HEK293 (cell line): Measurements from ENCODE around the gene FLNC.
A peak's percentile ranks its signal among the peaks of the same experiment; 100 is the strongest.

Source experiments
- CTCF ChIA-PET: fragments of 350-600 bp; formaldehyde crosslinking; extraction: SDS; loops from one replicate; lab custom pipeline; 2021; ENCODE audit warnings: antibody characterized with exemption; lab: Yijun Ruan, JAX
- POLR2A ChIA-PET: fragments of 300-600 bp; formaldehyde crosslinking; extraction: SDS; loops from one replicate; lab custom pipeline; 2020; ENCODE audit warnings: antibody characterized with exemption, inconsistent platforms; lab: Yijun Ruan, JAX
- H3K27ac ChIP-seq: fragments of 200-500 bp; sonication (Bioruptor generic); 2 replicates; pipeline ENCODE4 v1.5.1; 2014; ENCODE audit warnings: low read depth, low read length, control low read depth, inconsistent platforms; ENCODE audit errors: extremely low read depth
- H3K36me3 ChIP-seq, 2 experiments: fragments of 200-500 bp in 1 of 2; sonication (Bioruptor generic) in 1 of 2; 1 replicate in 1 of 2; 2 replicates in 1 of 2; pipeline ENCODE4 v1.5.1; 2014 to 2017; ENCODE audit warnings: inconsistent platforms in 2 of 2, low read length in 2 of 2; ENCODE audit not compliant: control insufficient read depth in 2 of 2, insufficient read depth in 1 of 2
- H3K4me1 ChIP-seq: fragments of 200-500 bp; sonication (Bioruptor generic); 2 replicates; pipeline ENCODE4 v1.5.1; 2014; ENCODE audit warnings: mild to moderate bottlenecking, low read length, inconsistent platforms; ENCODE audit not compliant: control insufficient read depth, insufficient read depth
- H3K4me3 ChIP-seq: 2 replicates; pipeline ENCODE4 v1.5.1; 2011; ENCODE audit warnings: low read depth, mild to moderate bottlenecking, control low read depth, low read length, moderate library complexity
- H3K9me3 ChIP-seq: fragments of 200-500 bp; sonication (Bioruptor generic); 2 replicates; pipeline ENCODE4 v1.5.1; 2014; ENCODE audit warnings: low read depth, low read length, inconsistent platforms; ENCODE audit not compliant: control insufficient read depth, insufficient read depth
- FEZF1 ChIP-seq: fragments of 450-650 bp; formaldehyde crosslinking; IDR thresholded peaks from 2 replicates; pipeline ENCODE4 v1.5.1; 2016; ENCODE audit warnings: missing biosample characterization, missing genetic modification characterization
- KLF1 ChIP-seq: fragments of 450-650 bp; formaldehyde crosslinking; IDR thresholded peaks from 2 replicates; pipeline ENCODE4 v1.5.1; 2016; ENCODE audit warnings: missing biosample characterization, missing genetic modification characterization
- PRDM1 ChIP-seq: fragments of 450-650 bp; formaldehyde crosslinking; IDR thresholded peaks from 2 replicates; pipeline ENCODE4; 2016; ENCODE audit warnings: missing biosample characterization, missing genetic modification characterization
- YY2 ChIP-seq: fragments of 450-650 bp; formaldehyde crosslinking; IDR thresholded peaks from 2 replicates; pipeline ENCODE4 v1.5.1; 2016; ENCODE audit warnings: missing biosample characterization, missing genetic modification characterization
- ZEB2 ChIP-seq: fragments of 450-650 bp; formaldehyde crosslinking; IDR thresholded peaks from 2 replicates; pipeline ENCODE4 v1.5.1; 2016; ENCODE audit warnings: missing biosample characterization, missing genetic modification characterization
- ZFP37 ChIP-seq: fragments of 450-650 bp; formaldehyde crosslinking; IDR thresholded peaks from 2 replicates; pipeline ENCODE4 v1.5.1; 2016; ENCODE audit warnings: missing biosample characterization, missing genetic modification characterization
- ZFP69B ChIP-seq: fragments of 450-650 bp; formaldehyde crosslinking; IDR thresholded peaks from 2 replicates; pipeline ENCODE4 v1.5.1; 2016; ENCODE audit warnings: missing biosample characterization, missing genetic modification characterization
- ZIC2 ChIP-seq: fragments of 450-650 bp; formaldehyde crosslinking; IDR thresholded peaks from 2 replicates; pipeline ENCODE4 v1.5.1; 2016; ENCODE audit warnings: missing biosample characterization, missing genetic modification characterization
- ZNF202 ChIP-seq: fragments of 450-650 bp; formaldehyde crosslinking; IDR thresholded peaks from 2 replicates; pipeline ENCODE4 v1.5.1; 2016; ENCODE audit warnings: missing biosample characterization, missing genetic modification characterization, borderline replicate concordance
- ZNF214 ChIP-seq: fragments of 450-650 bp; formaldehyde crosslinking; IDR thresholded peaks from 2 replicates; pipeline ENCODE4 v1.5.1; 2017; ENCODE audit warnings: missing biosample characterization, mild to moderate bottlenecking, missing genetic modification characterization, borderline replicate concordance
- ZNF239 ChIP-seq: fragments of 450-650 bp; formaldehyde crosslinking; IDR thresholded peaks from 2 replicates; pipeline ENCODE4 v1.5.1; 2016; ENCODE audit warnings: missing biosample characterization, missing genetic modification characterization
- ZNF324 ChIP-seq: fragments of 450-650 bp; formaldehyde crosslinking; IDR thresholded peaks from 2 replicates; pipeline ENCODE4 v1.5.1; 2016; ENCODE audit warnings: missing biosample characterization, missing genetic modification characterization
- ZNF394 ChIP-seq: fragments of 450-650 bp; formaldehyde crosslinking; IDR thresholded peaks from 2 replicates; pipeline ENCODE4 v1.5.1; 2016; ENCODE audit warnings: missing biosample characterization, missing genetic modification characterization, mild to moderate bottlenecking, moderate library complexity, borderline replicate concordance
- ZNF404 ChIP-seq: fragments of 450-650 bp; formaldehyde crosslinking; IDR thresholded peaks from 2 replicates; pipeline ENCODE4 v1.5.1; 2017; ENCODE audit warnings: missing biosample characterization, missing genetic modification characterization
- ZNF558 ChIP-seq: fragments of 450-650 bp; formaldehyde crosslinking; IDR thresholded peaks from 2 replicates; pipeline ENCODE4 v1.5.1; 2016; ENCODE audit warnings: missing biosample characterization, missing genetic modification characterization
- ZNF560 ChIP-seq: fragments of 450-650 bp; formaldehyde crosslinking; IDR thresholded peaks from 2 replicates; pipeline ENCODE4 v1.5.1; 2017; ENCODE audit warnings: missing biosample characterization, missing genetic modification characterization, borderline replicate concordance
- ZNF600 ChIP-seq: fragments of 450-650 bp; formaldehyde crosslinking; IDR thresholded peaks from 2 replicates; pipeline ENCODE4 v1.5.1; 2016; ENCODE audit warnings: missing biosample characterization, missing genetic modification characterization
- TF ChIP-seq, protein P1 (sequence below): fragments of 450-650 bp; formaldehyde crosslinking; IDR thresholded peaks from 2 replicates; pipeline ENCODE4 v1.5.1; 2016; ENCODE audit warnings: missing biosample characterization, missing genetic modification characterization
- TF ChIP-seq, protein P2 (sequence below): fragments of 450-650 bp; IDR thresholded peaks from 2 replicates; pipeline ENCODE4 v1.5.1; 2018; ENCODE audit warnings: missing biosample characterization, mild to moderate bottlenecking, missing genetic modification characterization
- TF ChIP-seq, protein P3 (sequence below): fragments of 450-650 bp; formaldehyde crosslinking; IDR thresholded peaks from 2 replicates; pipeline ENCODE4 v1.5.1; 2016; ENCODE audit warnings: missing biosample characterization, missing genetic modification characterization
- TF ChIP-seq, protein P4 (sequence below): fragments of 450-650 bp; formaldehyde crosslinking; IDR thresholded peaks from 2 replicates; pipeline ENCODE4 v1.5.1; 2016; ENCODE audit warnings: missing biosample characterization, missing genetic modification characterization, borderline replicate concordance
- TF ChIP-seq, protein P5 (sequence below): fragments of 450-650 bp; formaldehyde crosslinking; conservative IDR thresholded peaks from 2 replicates; pipeline ENCODE4 v1.5.1; 2016; ENCODE audit warnings: low read depth, missing biosample characterization, missing genetic modification characterization
- TF ChIP-seq, protein P6 (sequence below): fragments of 450-650 bp; formaldehyde crosslinking; IDR thresholded peaks from 2 replicates; pipeline ENCODE4 v1.5.1; 2016; ENCODE audit warnings: missing biosample characterization, missing genetic modification characterization

The FLNC gene

DNA sequence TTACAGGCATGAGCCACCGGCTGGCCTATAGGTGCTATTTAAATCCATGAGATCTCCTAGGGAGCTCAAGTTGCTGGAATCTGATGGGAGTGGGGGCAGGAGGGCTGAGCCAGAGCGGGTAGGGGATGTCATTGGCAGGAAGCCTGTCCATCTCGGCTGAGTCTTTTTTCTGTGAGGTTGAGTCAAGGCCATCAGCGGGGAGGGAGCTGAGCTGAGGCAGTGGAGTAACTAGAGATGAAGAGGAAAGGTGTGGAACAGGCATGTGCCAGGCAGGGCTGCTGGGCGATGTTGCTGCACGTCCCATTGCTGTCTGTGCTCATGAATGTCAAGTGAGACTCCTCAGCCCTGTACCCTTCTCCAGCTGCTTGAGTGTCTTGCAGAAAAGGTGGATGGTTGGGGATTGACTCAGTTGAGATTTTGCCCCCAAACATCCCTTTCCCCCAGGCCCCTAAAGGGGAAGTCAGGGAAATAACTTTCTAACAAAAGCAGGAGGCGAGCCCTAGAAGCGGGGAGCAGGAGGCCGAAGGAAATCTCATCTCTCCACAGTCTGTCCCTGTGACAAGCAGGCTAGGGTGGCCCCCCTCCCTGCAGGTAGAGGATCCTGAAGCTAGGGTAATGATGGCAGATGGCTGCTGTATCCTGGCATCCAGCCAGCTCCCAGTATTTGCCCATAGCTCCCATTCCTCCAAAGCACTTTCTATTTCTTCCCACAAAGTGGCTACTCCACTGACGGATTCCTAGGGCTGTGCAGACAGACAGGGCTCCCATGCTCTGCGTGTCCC is 37.8 kb downstream of the FLNC start:
- H3K9me3 ChIP-seq, result no peaks in the 10 kb centered on the region
- no peak overlapping the region for H3K27ac ChIP-seq
- no peak overlapping the region for H3K4me3 ChIP-seq
- H3K4me1 ChIP-seq, result peaks cover 10% of the 10 kb centered on the region
- H3K36me3 ChIP-seq, result peaks cover 6 to 26% of the 10 kb centered on the region in 2 experiments; a peak in 2 of 3 replicates
- ChIA-PET CTCF (interaction anchor here (0.5 to 1.8 kb wide), 7 partner anchors 13 to 393 kb away, joined by 3 to 6 read pairs (median 3); no protein-coding TSS in a partner anchor), POLR2A (interaction anchor here (0.9 to 1.1 kb wide), 2 partner anchors 186 to 391 kb away, joined by 3 read pairs; partner anchors contain the start of genes METTL2B and TNPO3)
- TF ChIP-seq ZNF324 (tag by site-specific recombination) (no peak), ZEB2 (tag by site-specific recombination) (no peak), ZNF600 (tag by site-specific recombination) (peak; percentile 82), KLF1 (tag by site-specific recombination) (peak; percentile 5; the same call in 1 of the 2 replicates), ZFP69B (no peak), ZFP37 (no peak), ZNF214 (tag by site-specific recombination) (no peak), ZNF558 (tag by site-specific recombination) (no peak), YY2 (tag by site-specific recombination) (no peak), ZNF404 (no peak), PRDM1 (tag by site-specific recombination) (peak; percentile 70), ZIC2 (peak; percentile 19), FEZF1 (tag by site-specific recombination) (no peak), ZNF560 (tag by site-specific recombination) (no peak), ZNF394 (tag by site-specific recombination) (0 out of 2 replicates have a peak, but pooled peaks have one; percentile 9), ZNF239 (tag by site-specific recombination) (no peak), ZNF202 (tag by site-specific recombination) (no peak)
- TF ChIP-seq, protein P1, sequence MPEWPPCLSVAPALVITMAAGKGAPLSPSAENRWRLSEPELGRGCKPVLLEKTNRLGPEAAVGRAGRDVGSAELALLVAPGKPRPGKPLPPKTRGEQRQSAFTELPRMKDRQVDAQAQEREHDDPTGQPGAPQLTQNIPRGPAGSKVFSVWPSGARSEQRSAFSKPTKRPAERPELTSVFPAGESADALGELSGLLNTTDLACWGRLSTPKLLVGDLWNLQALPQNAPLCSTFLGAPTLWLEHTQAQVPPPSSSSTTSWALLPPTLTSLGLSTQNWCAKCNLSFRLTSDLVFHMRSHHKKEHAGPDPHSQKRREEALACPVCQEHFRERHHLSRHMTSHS (tag by site-specific recombination), result no peak
- TF ChIP-seq, protein P2, sequence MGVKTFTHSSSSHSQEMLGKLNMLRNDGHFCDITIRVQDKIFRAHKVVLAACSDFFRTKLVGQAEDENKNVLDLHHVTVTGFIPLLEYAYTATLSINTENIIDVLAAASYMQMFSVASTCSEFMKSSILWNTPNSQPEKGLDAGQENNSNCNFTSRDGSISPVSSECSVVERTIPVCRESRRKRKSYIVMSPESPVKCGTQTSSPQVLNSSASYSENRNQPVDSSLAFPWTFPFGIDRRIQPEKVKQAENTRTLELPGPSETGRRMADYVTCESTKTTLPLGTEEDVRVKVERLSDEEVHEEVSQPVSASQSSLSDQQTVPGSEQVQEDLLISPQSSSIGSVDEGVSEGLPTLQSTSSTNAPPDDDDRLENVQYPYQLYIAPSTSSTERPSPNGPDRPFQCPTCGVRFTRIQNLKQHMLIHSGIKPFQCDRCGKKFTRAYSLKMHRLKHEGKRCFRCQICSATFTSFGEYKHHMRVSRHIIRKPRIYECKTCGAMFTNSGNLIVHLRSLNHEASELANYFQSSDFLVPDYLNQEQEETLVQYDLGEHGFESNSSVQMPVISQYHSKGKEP (tag by site-specific recombination), result no peak
- TF ChIP-seq, protein P3, sequence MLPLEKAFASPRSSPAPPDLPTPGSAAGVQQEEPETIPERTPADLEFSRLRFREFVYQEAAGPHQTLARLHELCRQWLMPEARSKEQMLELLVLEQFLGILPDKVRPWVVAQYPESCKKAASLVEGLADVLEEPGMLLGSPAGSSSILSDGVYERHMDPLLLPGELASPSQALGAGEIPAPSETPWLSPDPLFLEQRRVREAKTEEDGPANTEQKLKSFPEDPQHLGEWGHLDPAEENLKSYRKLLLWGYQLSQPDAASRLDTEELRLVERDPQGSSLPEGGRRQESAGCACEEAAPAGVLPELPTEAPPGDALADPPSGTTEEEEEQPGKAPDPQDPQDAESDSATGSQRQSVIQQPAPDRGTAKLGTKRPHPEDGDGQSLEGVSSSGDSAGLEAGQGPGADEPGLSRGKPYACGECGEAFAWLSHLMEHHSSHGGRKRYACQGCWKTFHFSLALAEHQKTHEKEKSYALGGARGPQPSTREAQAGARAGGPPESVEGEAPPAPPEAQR (tag by site-specific recombination), result no peak
- TF ChIP-seq, protein P4, sequence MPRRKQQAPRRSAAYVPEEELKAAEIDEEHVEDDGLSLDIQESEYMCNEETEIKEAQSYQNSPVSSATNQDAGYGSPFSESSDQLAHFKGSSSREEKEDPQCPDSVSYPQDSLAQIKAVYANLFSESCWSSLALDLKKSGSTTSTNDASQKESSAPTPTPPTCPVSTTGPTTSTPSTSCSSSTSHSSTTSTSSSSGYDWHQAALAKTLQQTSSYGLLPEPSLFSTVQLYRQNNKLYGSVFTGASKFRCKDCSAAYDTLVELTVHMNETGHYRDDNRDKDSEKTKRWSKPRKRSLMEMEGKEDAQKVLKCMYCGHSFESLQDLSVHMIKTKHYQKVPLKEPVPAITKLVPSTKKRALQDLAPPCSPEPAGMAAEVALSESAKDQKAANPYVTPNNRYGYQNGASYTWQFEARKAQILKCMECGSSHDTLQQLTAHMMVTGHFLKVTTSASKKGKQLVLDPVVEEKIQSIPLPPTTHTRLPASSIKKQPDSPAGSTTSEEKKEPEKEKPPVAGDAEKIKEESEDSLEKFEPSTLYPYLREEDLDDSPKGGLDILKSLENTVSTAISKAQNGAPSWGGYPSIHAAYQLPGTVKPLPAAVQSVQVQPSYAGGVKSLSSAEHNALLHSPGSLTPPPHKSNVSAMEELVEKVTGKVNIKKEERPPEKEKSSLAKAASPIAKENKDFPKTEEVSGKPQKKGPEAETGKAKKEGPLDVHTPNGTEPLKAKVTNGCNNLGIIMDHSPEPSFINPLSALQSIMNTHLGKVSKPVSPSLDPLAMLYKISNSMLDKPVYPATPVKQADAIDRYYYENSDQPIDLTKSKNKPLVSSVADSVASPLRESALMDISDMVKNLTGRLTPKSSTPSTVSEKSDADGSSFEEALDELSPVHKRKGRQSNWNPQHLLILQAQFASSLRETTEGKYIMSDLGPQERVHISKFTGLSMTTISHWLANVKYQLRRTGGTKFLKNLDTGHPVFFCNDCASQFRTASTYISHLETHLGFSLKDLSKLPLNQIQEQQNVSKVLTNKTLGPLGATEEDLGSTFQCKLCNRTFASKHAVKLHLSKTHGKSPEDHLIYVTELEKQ (tag by site-specific recombination), result peak; percentile 56; the same call in 1 of the 2 replicates
- TF ChIP-seq, protein P5, sequence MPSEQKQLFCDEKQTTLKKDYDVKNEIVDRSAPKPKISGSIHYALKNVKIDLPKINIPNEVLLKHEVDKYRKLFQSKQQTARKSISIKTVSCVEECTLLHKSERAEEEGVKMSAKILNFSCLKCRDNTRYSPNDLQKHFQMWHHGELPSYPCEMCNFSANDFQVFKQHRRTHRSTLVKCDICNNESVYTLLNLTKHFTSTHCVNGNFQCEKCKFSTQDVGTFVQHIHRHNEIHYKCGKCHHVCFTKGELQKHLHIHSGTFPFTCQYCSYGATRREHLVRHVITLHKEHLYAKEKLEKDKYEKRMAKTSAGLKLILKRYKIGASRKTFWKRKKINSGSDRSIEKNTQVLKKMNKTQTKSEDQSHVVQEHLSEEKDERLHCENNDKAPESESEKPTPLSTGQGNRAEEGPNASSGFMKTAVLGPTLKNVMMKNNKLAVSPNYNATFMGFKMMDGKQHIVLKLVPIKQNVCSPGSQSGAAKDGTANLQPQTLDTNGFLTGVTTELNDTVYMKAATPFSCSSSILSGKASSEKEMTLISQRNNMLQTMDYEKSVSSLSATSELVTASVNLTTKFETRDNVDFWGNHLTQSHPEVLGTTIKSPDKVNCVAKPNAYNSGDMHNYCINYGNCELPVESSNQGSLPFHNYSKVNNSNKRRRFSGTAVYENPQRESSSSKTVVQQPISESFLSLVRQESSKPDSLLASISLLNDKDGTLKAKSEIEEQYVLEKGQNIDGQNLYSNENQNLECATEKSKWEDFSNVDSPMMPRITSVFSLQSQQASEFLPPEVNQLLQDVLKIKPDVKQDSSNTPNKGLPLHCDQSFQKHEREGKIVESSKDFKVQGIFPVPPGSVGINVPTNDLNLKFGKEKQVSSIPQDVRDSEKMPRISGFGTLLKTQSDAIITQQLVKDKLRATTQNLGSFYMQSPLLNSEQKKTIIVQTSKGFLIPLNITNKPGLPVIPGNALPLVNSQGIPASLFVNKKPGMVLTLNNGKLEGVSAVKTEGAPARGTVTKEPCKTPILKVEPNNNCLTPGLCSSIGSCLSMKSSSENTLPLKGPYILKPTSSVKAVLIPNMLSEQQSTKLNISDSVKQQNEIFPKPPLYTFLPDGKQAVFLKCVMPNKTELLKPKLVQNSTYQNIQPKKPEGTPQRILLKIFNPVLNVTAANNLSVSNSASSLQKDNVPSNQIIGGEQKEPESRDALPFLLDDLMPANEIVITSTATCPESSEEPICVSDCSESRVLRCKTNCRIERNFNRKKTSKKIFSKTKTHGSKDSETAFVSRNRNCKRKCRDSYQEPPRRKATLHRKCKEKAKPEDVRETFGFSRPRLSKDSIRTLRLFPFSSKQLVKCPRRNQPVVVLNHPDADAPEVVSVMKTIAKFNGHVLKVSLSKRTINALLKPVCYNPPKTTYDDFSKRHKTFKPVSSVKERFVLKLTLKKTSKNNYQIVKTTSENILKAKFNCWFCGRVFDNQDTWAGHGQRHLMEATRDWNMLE (tag by site-specific recombination), result no peak
- TF ChIP-seq, protein P6, sequence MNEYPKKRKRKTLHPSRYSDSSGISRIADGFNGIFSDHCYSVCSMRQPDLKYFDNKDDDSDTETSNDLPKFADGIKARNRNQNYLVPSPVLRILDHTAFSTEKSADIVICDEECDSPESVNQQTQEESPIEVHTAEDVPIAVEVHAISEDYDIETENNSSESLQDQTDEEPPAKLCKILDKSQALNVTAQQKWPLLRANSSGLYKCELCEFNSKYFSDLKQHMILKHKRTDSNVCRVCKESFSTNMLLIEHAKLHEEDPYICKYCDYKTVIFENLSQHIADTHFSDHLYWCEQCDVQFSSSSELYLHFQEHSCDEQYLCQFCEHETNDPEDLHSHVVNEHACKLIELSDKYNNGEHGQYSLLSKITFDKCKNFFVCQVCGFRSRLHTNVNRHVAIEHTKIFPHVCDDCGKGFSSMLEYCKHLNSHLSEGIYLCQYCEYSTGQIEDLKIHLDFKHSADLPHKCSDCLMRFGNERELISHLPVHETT, result no peak
